Stimulated activated CD4-positive, alpha-beta T cell treated with anti-CD3 and anti-CD28 coated beads, Interleukin-12 subunit alpha, Interleukin-12 subunit beta, amount 100 ng/mL, for 24 hours (primary cell): ENCODE data around the gene SARDH.
"Not testable (repeated sequence)": the region's sequence is repeated elsewhere in the genome, so short reads cannot be mapped to it uniquely, and the experiment has no call there.

ENCODE experiments used
- DNase-seq, 2 experiments: peaks; one replicate each; pipeline ENCODE4 v3.0.0-alpha.2; 2020; ENCODE audit warnings: low read depth in 2 of 2

SARDH gene

GRCh38 chr9:133777068-133777791 lies 39.1 kb upstream of the SARDH start:
- DNase-seq, result no peak

GRCh38 chr9:133775951-133776905 lies 38.1 kb upstream of the SARDH start:
- DNase-seq, result no peak

GRCh38 chr9:133775291-133775690 lies 37.1 kb upstream of the SARDH start:
- DNase-seq, result no peak

GRCh38 chr9:133774799-133775198 lies 36.6 kb upstream of the SARDH start:
- DNase-seq, result no peak

GRCh38 chr9:133773889-133774655 lies 35.9 kb upstream of the SARDH start:
- DNase-seq, result no peak

- no peak for DNase-seq
Observed at GRCh38 chr9:133772581-133772980, 34.4 kb upstream of the SARDH start.

GRCh38 chr9:133771486-133772482 lies 33.6 kb upstream of the SARDH start:
- no peak for DNase-seq

GRCh38 chr9:133770076-133770777 lies 32.1 kb upstream of the SARDH start:
- DNase-seq, result no peak

GRCh38 chr9:133769511-133770075 lies 31.4 kb upstream of the SARDH start:
- no peak for DNase-seq

GRCh38 chr9:133768859-133769510 lies 30.8 kb upstream of the SARDH start:
- DNase-seq, result no peak

- no peak for DNase-seq
Observed at GRCh38 chr9:133768371-133768858, 30.3 kb upstream of the SARDH start.

- DNase-seq, result no peak
Observed at GRCh38 chr9:133767625-133768024, 29.5 kb upstream of the SARDH start.

- DNase-seq, result no peak
Observed at GRCh38 chr9:133767008-133767407, 28.9 kb upstream of the SARDH start.

- not testable (repeated sequence) for DNase-seq
Observed at GRCh38 chr9:133766234-133766633, 28.1 kb upstream of the SARDH start.

- no peak for DNase-seq
Observed at GRCh38 chr9:133763272-133764183, 25.4 kb upstream of the SARDH start.

- no peak for DNase-seq
Observed at GRCh38 chr9:133762488-133763271, 24.5 kb upstream of the SARDH start.

GRCh38 chr9:133761641-133762248 lies 23.6 kb upstream of the SARDH start:
- DNase-seq, result no peak
